Memory B cell (primary cell): ENCODE measurements around the gene SPPL2B.

Experiments
- ATAC-seq: fragments of 150-1000 bp; cut with Tn5 transposase; 2 replicates; pipeline ENCODE4 v1.10.0; 2021; ENCODE audit warnings: low read depth, mild to moderate bottlenecking, moderate library complexity
- DNase-seq, 2 donors: peaks; one replicate each; pipeline ENCODE4 v3.0.0; 2022; ENCODE audit warnings: low spot score in 2 of 2
- H3K27ac Mint-ChIP-seq: one replicate; pipeline ENCODE4 v1.8.0; 2022; ENCODE audit warnings: mild to moderate bottlenecking, moderate library complexity, mixed read lengths
- H3K27me3 Mint-ChIP-seq: one replicate; pipeline ENCODE4 v1.8.0; 2022; ENCODE audit warnings: mixed read lengths
- H3K36me3 Mint-ChIP-seq: one replicate; pipeline ENCODE4 v1.8.0; 2022; ENCODE audit warnings: mild to moderate bottlenecking, mixed read lengths
- H3K4me1 Mint-ChIP-seq: one replicate; pipeline ENCODE4 v1.8.0; 2022; ENCODE audit warnings: mixed read lengths
- H3K4me3 Mint-ChIP-seq: one replicate; pipeline ENCODE4 v1.8.0; 2022; ENCODE audit warnings: mild to moderate bottlenecking, moderate library complexity, mixed read lengths
- H3K9me3 Mint-ChIP-seq: one replicate; pipeline ENCODE4 v1.8.0; 2022; ENCODE audit warnings: mixed read lengths

The SPPL2B gene

DNA sequence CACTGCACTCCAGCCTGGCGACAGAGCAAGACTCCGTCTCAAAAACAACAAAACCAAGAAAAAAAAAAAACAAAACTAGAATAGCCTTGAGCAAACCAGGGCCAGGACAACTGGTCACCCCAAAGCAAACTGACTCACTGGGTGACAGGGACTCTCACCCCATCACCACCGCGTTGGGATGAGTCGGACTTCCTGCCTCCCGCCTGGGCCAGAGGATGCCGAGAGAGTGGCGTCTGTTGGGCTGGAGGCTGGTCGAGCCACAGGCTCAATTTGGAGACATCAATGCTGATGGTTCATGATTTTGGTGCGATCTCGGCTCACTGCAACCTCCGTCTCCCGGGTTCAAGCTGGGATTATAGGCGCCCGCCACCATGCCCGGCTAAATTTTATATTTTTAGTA lies 43.2 kb downstream of the SPPL2B start:
- Mint-ChIP-seq H3K9me3 (no peaks in the 10 kb centered on the region), H3K4me1 (no peaks in the 10 kb centered on the region), H3K27me3 (peaks cover 5% of the 10 kb centered on the region), H3K36me3 (no peaks in the 10 kb centered on the region), H3K4me3 (no peak overlapping the region), H3K27ac (no peak overlapping the region)
- no peak for ATAC-seq
- no peak for DNase-seq

DNA sequence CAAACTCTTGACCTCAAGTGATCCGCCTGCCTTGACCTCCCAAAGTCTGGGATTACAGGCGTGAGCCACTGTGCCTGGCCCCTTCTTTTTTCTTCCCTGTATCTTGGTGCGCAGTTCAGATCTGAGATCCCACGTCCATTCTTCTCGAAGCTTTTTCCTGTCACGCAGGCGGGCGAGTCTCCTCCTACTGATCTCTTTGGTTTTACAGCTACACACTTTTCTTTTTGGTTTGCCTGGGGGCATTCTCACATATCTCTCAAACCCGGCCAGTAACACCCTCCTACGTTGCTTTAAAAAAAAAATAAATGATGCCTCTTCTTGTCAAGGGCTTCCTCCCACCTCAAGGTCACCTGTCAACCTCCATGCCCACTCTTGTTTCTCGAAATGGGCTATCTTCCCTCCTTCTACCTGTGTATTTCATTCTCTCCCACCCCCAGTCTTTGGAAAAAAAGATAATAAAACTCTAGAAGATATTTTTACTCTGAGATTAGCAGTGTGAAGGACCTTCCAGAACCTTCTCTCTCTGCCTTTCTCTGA lies 43.7 kb downstream of the SPPL2B start:
- Mint-ChIP-seq H3K27me3 (peaks cover 7% of the 10 kb centered on the region), H3K9me3 (no peaks in the 10 kb centered on the region), H3K4me1 (no peaks in the 10 kb centered on the region), H3K4me3 (no peak overlapping the region), H3K27ac (no peak overlapping the region), H3K36me3 (no peaks in the 10 kb centered on the region)
- no peak for DNase-seq
- no peak for ATAC-seq

DNA sequence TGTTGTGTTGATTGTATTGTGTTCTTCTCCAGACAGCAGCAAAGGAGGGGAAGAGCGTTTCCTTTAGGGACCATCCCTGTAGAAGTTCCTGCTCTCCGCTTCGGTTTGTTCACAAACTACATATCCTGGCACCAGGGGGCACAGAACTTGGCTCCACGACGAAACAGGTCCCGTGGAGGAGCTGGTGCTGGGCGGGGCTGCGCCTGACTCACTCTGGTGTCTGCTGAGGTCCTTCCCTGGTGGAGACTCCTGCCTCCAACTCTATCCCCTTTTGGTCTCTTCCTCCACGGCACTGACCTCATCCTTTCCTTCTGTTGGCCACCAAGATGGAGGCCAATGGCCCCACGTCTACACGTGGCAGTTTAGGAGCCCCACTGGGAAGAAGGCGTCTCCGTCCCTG lies 46.3 kb downstream of the SPPL2B start:
- peaks cover 6% of the 10 kb centered on the region for H3K4me1 Mint-ChIP-seq
- peaks cover 6% of the 10 kb centered on the region for H3K27me3 Mint-ChIP-seq
- peaks cover 5% of the 10 kb centered on the region for H3K9me3 Mint-ChIP-seq
- ATAC-seq (no peak), DNase-seq (no peak)
- peaks cover 4% of the 10 kb centered on the region for H3K36me3 Mint-ChIP-seq
- no peak overlapping the region for H3K27ac Mint-ChIP-seq
- H3K4me3 Mint-ChIP-seq = no peak overlapping the region

DNA sequence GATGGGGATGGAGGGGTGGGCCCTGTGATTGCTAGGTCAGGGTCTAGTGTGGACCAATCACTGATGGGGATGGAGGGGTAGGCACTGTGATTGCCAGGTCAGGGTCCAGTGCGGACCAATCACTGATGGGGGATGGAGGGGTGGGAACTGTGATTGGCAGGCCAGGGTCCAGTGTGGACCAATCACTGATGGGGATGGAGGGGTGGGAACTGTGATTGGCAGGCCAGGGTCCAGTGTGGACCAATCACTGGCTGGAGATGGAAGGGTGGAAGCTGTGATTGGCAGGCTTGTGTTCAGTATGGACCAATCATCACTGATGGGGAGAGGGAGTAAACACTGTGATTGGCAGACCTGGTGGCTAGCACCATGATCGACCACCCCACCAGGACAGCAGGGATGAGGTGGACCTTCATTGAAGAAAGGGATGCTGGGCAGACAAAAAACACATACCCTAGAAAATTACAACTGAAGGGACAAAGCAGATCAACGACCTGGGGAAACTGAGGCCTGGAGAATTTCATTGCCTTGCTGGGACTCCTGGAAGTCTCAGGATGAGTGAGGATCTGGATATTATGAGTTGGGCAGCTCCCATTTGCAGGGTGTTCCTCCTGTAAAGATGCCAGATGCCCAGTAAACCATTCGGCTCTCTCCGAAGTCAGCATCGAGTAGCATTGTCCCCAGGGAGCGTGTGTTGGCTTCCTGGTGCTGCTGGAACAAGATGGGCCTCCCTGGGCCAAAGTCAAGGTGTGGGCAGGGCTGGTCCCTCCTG lies 47.1 kb downstream of the SPPL2B start:
- Mint-ChIP-seq H3K27me3 (peaks cover 6% of the 10 kb centered on the region), H3K27ac (no peak overlapping the region), H3K4me1 (peaks cover 6% of the 10 kb centered on the region), H3K9me3 (peaks cover 5% of the 10 kb centered on the region), H3K36me3 (peaks cover 4% of the 10 kb centered on the region), H3K4me3 (no peak overlapping the region)
- DNase-seq (no peak), ATAC-seq (no peak)

DNA sequence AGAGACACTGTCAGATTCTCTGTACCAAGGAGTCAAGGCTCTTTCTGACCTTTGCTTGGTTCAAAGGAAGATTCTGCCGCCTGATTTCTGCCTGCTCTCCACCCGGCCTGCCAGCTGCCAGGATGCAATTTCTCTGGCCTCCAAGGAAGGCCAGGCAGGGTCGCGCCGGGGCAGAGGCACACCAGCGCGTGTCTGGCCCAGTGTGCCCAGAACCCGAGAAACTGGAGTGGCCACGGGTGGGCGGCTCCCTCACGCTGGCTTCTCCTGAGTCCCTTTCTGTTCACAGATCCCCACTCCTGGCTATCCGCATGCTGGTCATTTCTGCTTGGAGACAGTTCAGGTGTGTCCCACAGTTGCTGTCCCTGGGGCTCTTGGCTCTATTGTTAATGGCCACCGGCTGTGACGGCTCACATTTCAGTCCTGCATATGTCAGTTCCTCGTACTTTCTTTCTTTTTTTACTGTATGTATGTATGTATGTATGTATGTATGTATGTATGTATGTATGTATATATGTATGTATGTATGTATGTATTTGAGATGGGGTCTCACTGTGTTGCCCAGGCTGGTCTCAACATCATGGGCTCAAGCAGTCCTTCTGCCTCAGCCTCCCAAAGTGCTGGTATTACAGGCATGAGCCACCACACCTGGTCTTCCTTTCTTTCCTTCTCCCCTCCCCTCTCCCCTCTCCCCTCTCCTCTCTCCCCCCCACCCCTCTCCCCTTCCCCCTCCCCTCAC lies 48.5 kb downstream of the SPPL2B start:
- H3K27ac Mint-ChIP-seq = peak overlapping the region; percentile 89

DNA sequence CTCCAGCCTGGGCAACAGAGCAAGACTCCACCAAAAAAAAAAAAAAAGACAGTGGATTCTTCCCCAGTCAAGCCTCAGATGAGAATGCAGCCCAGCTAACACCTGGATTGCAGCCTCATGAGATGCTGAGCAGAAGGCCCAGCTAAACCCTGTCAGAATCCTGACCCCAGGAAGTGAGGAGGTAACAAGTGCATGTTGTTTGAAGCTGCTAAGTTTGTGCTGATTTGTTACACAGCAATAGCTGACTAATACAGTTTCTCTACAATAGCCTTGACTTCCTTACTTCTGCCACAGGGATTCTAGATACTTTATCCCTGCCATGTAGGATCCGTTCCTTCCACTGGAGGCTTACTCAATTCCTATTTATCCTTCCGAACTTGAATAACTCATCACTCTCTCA lies 52.1 kb downstream of the SPPL2B start:
- peaks cover 7% of the 10 kb centered on the region for H3K9me3 Mint-ChIP-seq
- peaks cover 7% of the 10 kb centered on the region for H3K27me3 Mint-ChIP-seq
- no peak overlapping the region for H3K4me3 Mint-ChIP-seq
- no peak for ATAC-seq
- H3K36me3 Mint-ChIP-seq = peaks cover 4% of the 10 kb centered on the region
- H3K4me1 Mint-ChIP-seq = peaks cover 13% of the 10 kb centered on the region
- no peak overlapping the region for H3K27ac Mint-ChIP-seq
- DNase-seq = no peak

More for the DNA sequence above, 48.5 kb downstream of the SPPL2B start:
- ATAC-seq (no peak), DNase-seq (no peak)
- H3K4me3 Mint-ChIP-seq = no peak overlapping the region
- H3K4me1 Mint-ChIP-seq = peaks cover 6% of the 10 kb centered on the region
- peaks cover 6% of the 10 kb centered on the region for H3K27me3 Mint-ChIP-seq
- H3K9me3 Mint-ChIP-seq = peaks cover 7% of the 10 kb centered on the region
- H3K36me3 Mint-ChIP-seq = peaks cover 4% of the 10 kb centered on the region

DNA sequence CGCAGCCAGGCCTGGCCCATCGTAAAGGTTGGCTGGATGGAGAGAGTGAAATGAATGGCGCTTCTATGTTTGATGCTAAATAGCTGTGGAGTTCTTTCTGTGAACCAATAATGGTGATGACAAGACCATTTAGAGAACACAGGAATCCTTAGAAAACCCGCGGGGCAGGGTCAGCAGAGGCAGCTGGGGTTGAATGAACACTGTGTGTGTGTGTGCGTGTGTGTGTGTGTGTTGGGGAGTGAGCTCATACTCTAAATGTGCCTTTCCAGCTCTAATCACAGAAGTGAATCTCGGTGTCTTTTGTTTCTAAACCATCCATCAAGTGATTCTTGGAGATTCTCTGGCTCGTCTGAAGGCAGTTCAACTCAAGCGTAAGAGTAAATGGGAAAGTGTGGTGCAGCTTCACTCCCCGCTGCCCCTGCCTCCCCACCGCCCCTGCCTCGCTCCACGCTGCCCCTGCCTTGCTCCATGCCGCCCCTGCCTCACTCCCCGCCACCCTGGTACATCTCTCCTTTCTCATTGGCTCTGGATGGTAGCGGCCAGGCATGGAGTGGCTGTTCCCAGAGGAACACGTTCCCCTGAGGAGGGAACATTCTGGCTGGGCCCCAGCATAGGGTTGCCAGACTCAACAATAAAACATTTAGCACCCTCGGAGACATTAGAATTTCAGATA lies 52.8 kb downstream of the SPPL2B start:
- Mint-ChIP-seq H3K4me1 (peaks cover 13% of the 10 kb centered on the region), H3K4me3 (no peak overlapping the region), H3K9me3 (peaks cover 7% of the 10 kb centered on the region), H3K27me3 (peaks cover 7% of the 10 kb centered on the region), H3K36me3 (peaks cover 4% of the 10 kb centered on the region), H3K27ac (no peak overlapping the region)
- DNase-seq (no peak), ATAC-seq (no peak)

DNA sequence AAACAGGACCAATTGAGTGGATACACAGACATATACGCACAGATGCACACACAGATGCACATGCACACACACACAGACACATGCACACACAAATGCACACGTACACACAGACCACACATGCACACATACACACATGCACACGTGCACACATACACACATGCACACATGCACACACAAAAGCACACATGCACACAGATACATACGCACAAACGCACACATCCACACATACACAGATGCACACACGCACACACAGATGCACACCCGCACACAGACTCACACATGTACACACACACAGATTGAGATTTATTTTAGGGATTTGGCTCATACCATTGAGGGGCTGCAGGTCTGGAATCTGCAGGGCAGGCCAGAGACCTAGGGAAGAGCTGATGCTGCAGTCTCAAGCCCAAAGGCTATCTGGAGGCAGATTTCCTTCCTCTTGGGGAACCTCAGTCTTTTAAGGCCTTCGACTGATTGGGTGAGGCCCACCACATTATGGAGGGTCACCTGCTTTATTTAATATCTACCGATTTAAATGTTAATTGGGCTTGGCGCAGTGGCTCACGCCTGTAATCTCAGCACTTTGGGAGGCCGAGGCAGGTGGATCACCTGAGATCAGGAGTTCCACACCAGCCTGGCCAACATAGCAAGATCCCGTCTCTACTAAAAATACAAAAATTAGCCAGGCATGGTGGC lies 54.2 kb downstream of the SPPL2B start:
- Mint-ChIP-seq H3K27me3 (peaks cover 5% of the 10 kb centered on the region), H3K4me3 (no peak overlapping the region), H3K27ac (no peak overlapping the region), H3K4me1 (peaks cover 11% of the 10 kb centered on the region), H3K9me3 (peaks cover 7% of the 10 kb centered on the region), H3K36me3 (peaks cover 4% of the 10 kb centered on the region)
- DNase-seq = no peak
- ATAC-seq = no peak

DNA sequence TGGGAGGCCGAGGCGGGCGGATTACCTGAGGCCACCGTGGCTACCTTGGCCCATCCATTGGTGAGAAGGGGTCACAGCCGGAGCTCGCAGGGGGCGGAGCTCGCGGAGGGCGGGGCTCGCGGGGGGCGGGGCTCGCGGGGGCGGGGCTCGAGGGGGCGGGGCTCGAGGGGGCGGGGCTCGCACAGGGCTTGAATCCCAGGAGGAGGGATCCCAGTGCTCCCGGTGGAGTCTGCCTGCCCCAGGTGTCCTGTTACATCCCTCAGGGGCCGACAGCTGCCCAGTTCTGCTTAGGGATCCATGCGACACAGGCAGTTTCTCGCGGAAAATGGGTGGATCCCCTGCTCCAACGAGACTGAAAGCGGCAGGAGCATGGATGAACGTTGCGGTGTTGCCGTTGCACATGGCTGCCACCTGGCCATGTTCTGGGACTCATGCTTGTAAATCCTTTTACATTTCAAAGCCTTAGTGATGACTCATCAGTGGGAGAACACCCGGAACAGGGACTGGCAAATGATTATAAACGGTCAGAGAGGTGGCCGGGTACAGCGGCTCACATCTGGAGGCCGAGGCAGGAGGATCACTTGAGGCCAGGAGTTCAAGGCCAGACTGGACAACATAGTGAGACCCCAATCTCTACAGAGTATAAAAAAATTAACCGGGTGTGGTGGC lies 56.7 kb downstream of the SPPL2B start:
- no peak for DNase-seq
- no peak overlapping the region for H3K27ac Mint-ChIP-seq

DNA sequence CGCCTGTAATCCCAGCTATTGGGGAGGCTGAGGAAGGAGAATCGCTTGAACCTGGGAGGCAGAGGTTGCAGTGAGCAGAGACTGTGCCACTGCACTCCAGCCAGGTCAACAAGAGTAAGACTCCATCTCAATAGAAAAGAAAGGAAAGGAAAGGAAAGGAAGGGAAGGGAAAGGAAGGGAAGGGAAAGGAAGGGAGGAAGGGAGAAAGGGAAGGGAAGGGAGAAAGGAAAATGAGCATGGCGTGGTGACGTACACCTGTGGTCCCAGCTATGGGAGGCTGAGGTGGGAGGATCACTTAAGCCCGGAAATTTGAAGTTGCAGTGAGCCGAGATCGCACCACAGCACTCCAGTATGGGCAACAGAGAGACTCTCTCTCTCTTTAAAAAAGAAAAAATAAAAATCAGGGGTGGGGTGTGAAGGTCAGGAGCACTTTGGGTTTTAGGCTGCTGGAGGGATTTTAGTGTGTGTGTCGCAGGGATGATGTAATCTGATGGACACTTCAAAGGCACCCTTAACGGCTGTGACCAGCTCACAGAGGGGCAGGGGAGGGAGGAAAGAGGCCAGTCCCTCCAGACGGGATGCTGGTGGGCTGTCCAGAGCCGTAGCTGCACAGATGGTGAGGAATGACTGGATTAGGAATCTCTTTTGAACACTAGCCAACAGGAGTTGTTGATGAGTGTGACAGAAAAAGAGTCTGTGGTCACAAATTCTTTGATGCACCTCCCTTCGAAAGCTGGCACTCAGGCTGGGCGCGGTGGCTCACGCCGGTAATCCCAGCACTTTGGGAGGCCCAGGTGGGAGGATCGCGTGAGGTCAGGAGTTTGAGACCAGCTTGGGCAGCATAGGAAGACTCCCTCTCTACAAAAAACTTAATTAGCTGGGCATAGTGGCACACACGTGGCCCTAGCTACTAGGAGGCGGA lies 59.1 kb downstream of the SPPL2B start:
- H3K27ac Mint-ChIP-seq = no peak overlapping the region
- no peaks in the 10 kb centered on the region for H3K36me3 Mint-ChIP-seq
- DNase-seq (no peak), ATAC-seq (no peak)
- H3K4me3 Mint-ChIP-seq = no peak overlapping the region
- no peaks in the 10 kb centered on the region for H3K9me3 Mint-ChIP-seq
- peaks cover 4% of the 10 kb centered on the region for H3K27me3 Mint-ChIP-seq
- H3K4me1 Mint-ChIP-seq = peaks cover 10% of the 10 kb centered on the region

More for the DNA sequence above, 56.7 kb downstream of the SPPL2B start:
- Mint-ChIP-seq H3K27me3 (peaks cover 5% of the 10 kb centered on the region), H3K9me3 (peaks cover 1% of the 10 kb centered on the region), H3K4me1 (peaks cover 10% of the 10 kb centered on the region), H3K4me3 (no peak overlapping the region), H3K36me3 (no peaks in the 10 kb centered on the region)
- ATAC-seq = peak; percentile 39

DNA sequence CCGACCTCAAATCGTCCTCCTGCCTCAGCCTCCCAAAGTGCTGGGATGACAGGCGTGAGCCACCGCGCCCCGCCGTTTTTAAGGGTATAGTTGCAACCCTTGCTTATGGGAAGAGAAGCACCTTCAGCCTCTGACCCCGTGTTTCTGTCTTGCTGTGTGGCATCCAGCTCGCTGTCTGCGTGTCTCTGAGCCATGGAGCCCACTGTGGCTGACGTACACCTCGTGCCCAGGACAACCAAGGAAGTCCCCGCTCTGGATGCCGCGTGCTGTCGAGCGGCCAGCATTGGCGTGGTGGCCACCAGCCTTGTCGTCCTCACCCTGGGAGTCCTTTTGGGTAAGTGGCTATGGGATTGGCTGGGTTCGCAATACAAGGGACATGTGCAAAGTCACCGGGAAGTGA lies 61.1 kb downstream of the SPPL2B start:
- no peaks in the 10 kb centered on the region for H3K36me3 Mint-ChIP-seq
- peaks cover 4% of the 10 kb centered on the region for H3K27me3 Mint-ChIP-seq
- H3K4me1 Mint-ChIP-seq = peaks cover 9% of the 10 kb centered on the region
- ATAC-seq (no peak), DNase-seq (no peak)
- no peaks in the 10 kb centered on the region for H3K9me3 Mint-ChIP-seq
- no peak overlapping the region for H3K27ac Mint-ChIP-seq
- no peak overlapping the region for H3K4me3 Mint-ChIP-seq

DNA sequence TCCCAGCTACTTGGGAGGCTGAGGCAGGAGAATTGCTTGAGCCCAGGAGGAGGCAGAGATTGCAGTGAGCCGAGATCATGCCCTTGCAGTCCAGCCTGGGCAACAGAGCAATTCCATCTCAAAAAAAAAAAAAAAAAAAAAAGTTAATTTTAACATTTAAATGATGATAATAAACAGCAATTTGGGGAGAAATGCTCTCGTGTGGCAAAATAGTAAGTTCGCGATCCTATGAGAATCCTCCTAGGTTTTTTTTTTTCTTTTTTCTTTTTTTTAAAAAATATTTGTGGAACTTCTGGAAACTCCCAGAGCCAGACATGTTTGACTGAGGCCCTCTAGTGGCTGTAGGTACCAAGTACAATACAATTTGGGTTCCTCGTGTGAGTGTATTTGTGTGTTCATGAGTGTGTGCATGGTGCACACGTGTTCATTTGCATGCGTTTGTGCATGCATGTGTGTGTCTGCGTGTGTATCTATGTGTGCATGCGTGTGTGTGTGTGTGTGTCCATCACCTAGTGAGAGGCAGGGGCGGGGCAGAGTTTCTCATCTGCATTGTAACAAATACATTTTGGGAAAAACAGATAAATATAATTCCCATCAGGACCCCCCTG lies 62.7 kb downstream of the SPPL2B start:
- no peak overlapping the region for H3K4me3 Mint-ChIP-seq
- H3K4me1 Mint-ChIP-seq = peaks cover 9% of the 10 kb centered on the region
- H3K9me3 Mint-ChIP-seq = no peaks in the 10 kb centered on the region

More for the DNA sequence above, 62.7 kb downstream of the SPPL2B start:
- H3K27ac Mint-ChIP-seq = no peak overlapping the region
- DNase-seq (peak in 1 of 2 donors; percentile 47), ATAC-seq (peak; percentile 47)
- H3K36me3 Mint-ChIP-seq = no peaks in the 10 kb centered on the region
- H3K27me3 Mint-ChIP-seq = peaks cover 4% of the 10 kb centered on the region
